Hepatocyte (in vitro differentiated cells): ENCODE results near the gene MGAT1. TPM values are rescaled to one million over a fixed set of nuclear protein-coding genes. Genes with fewer than 3 reads are reported as not detected.

Experiments
- DNase-seq: peaks from one replicate; pipeline ENCODE4 v3.0.0-alpha.2; 2016; ENCODE audit warnings: low spot score
- H2AFZ ChIP-seq: fragments of 200-600 bp; sonication (generic); 2 replicates; pipeline ENCODE4 v1.6.0; 2016; ENCODE audit warnings: antibody characterized with exemption, mild to moderate bottlenecking
- H3K27ac ChIP-seq: fragments of 200-600 bp; sonication (generic); 2 replicates; pipeline ENCODE4 v1.5.1; 2016; ENCODE audit warnings: mild to moderate bottlenecking
- H3K27me3 ChIP-seq: fragments of 200-600 bp; sonication (generic); 2 replicates; pipeline ENCODE4 v1.6.1; 2016
- H3K36me3 ChIP-seq: fragments of 200-600 bp; sonication (generic); replicated peaks from 2 replicates; pipeline ENCODE4 v1.5.1; 2016; ENCODE audit warnings: low read depth; ENCODE audit not compliant: insufficient read depth
- H3K4me1 ChIP-seq: fragments of 200-600 bp; sonication (generic); 2 replicates; pipeline ENCODE4 v1.5.1; 2016; ENCODE audit warnings: mild to moderate bottlenecking, moderate library complexity; ENCODE audit not compliant: insufficient read depth
- H3K4me2 ChIP-seq: fragments of 200-600 bp; sonication (generic); 2 replicates; pipeline ENCODE4 v1.6.0; 2016
- H3K4me3 ChIP-seq: fragments of 200-600 bp; sonication (generic); 2 replicates; pipeline ENCODE4 v1.5.1; 2016; ENCODE audit warnings: mild to moderate bottlenecking
- H3K79me2 ChIP-seq: fragments of 200-600 bp; sonication (generic); 2 replicates; pipeline ENCODE4 v1.6.0; 2017; ENCODE audit warnings: mild to moderate bottlenecking
- H3K9me2 ChIP-seq: fragments of 200-600 bp; sonication (generic); replicated peaks from 2 replicates; pipeline ENCODE4 v1.6.0; 2017; ENCODE audit warnings: mild to moderate bottlenecking; ENCODE audit not compliant: insufficient read depth
- H3K9me3 ChIP-seq: fragments of 200-600 bp; sonication (generic); 2 replicates; pipeline ENCODE4 v1.5.1; 2016; ENCODE audit warnings: low read depth, mild to moderate bottlenecking
- H4K20me1 ChIP-seq: fragments of 200-600 bp; sonication (generic); 2 replicates; pipeline ENCODE4 v1.6.0; 2016; ENCODE audit warnings: mild to moderate bottlenecking; ENCODE audit not compliant: insufficient read depth, poor library complexity, severe bottlenecking
- CTCF ChIP-seq: fragments of 200-600 bp; sonication (generic); IDR thresholded peaks from 2 replicates; pipeline ENCODE4 v1.5.1; 2016; ENCODE audit warnings: antibody characterized with exemption, mild to moderate bottlenecking; ENCODE audit not compliant: poor library complexity
- EZH2 ChIP-seq: fragments of 200-600 bp; sonication (generic); IDR thresholded peaks from 2 replicates; pipeline ENCODE4 v1.6.1; 2016; ENCODE audit warnings: antibody characterized with exemption, mild to moderate bottlenecking, borderline replicate concordance
- EZH2phosphoT487 ChIP-seq: fragments of 200-600 bp; sonication (generic); IDR thresholded peaks from one replicate; pipeline ENCODE4 v1.6.1; 2018; ENCODE audit warnings: antibody characterized with exemption, mild to moderate bottlenecking, low read depth, moderate library complexity; ENCODE audit not compliant: unreplicated experiment, severe bottlenecking
- WGBS: methylation state at CpG from one replicate; pipeline ENCODE4 v1.1.6; 2016; ENCODE audit warnings: low lambda C conversion rate; ENCODE audit errors: missing lambda C conversion rate; 5-methylcytosine and 5-hydroxymethylcytosine counted together
- polyA plus RNA-seq: library from polyadenylated mRNA; unstranded; fragments of >200 nt; fragmentation: Nextera tagmentation; extraction: Ambion mirVana; gene quantifications from 2 replicates; pipeline ENCODE4 v1.2.1, GENCODE V29; 2016
- total RNA-seq: library from RNA; depleted of rRNA; stranded (reverse); fragments of >200 nt; gene quantifications from 2 replicates; pipeline ENCODE4 v1.2.3, GENCODE V29; 2014

The MGAT1 gene
- total and polyA plus RNA-seq, 2 experiments from 2014 or later: 137 to 151 TPM

- H3K27ac ChIP-seq: peak overlapping the region; percentile 100
- H3K36me3 ChIP-seq: no peaks in the 10 kb centered on the region
- H3K4me2 ChIP-seq: peak overlapping the region; percentile 99
- no peaks in the 10 kb centered on the region for H3K9me3 ChIP-seq
- no peaks in the 10 kb centered on the region for H3K27me3 ChIP-seq
- no peak overlapping the region for H3K4me3 ChIP-seq
- WGBS: 96% methylated on average over 22 of the region's 22 CpGs
- no peak for DNase-seq
- H3K4me1 ChIP-seq: peaks cover 80% of the 10 kb centered on the region
- H4K20me1 ChIP-seq: peaks cover 29% of the 10 kb centered on the region
- H3K79me2 ChIP-seq: peaks cover 92% of the 10 kb centered on the region
- TF ChIP-seq EZH2phosphoT487 (no peak), CTCF (no peak), EZH2 (no peak)
- H3K9me2 ChIP-seq: no peaks in the 10 kb centered on the region
- H2AFZ ChIP-seq: no peak overlapping the region
Measured at GRCh38 chr5:180804129-180804618, 1.6 kb upstream of the MGAT1 start.

GRCh38 chr5:180803181-180804128, 849 bp upstream of the MGAT1 start:
- peaks cover 37% of the 10 kb centered on the region for H4K20me1 ChIP-seq

GRCh38 chr5:180801596-180802324, 846 bp downstream of the MGAT1 start:
- no peak for TF ChIP-seq EZH2
- TF ChIP-seq CTCF: no peak
- TF ChIP-seq EZH2phosphoT487: no peak
- peak overlapping the region; percentile 90 for H3K4me3 ChIP-seq
- H3K27me3 ChIP-seq: no peaks in the 10 kb centered on the region
- H2AFZ ChIP-seq: peak overlapping the region; percentile 87
- DNase-seq: no peak
- no peaks in the 10 kb centered on the region for H3K9me2 ChIP-seq
- peak overlapping the region; percentile 100 for H3K27ac ChIP-seq
- WGBS: 25% methylated on average over 15 of the region's 15 CpGs
- peaks cover 92% of the 10 kb centered on the region for H3K79me2 ChIP-seq
- H3K4me1 ChIP-seq: peaks cover 60% of the 10 kb centered on the region
- no peaks in the 10 kb centered on the region for H3K36me3 ChIP-seq
- H3K4me2 ChIP-seq: peak overlapping the region; percentile 99
- H3K9me3 ChIP-seq: no peaks in the 10 kb centered on the region
- peaks cover 54% of the 10 kb centered on the region for H4K20me1 ChIP-seq

More at GRCh38 chr5:180803181-180804128, 849 bp upstream of the MGAT1 start:
- H3K36me3 ChIP-seq: no peaks in the 10 kb centered on the region
- H3K4me1 ChIP-seq: peaks cover 77% of the 10 kb centered on the region
- no peaks in the 10 kb centered on the region for H3K27me3 ChIP-seq
- H2AFZ ChIP-seq: peak overlapping the region; percentile 49
- peak; percentile 58 for DNase-seq
- no peak for TF ChIP-seq EZH2
- TF ChIP-seq EZH2phosphoT487: no peak
- peak; percentile 11 for TF ChIP-seq CTCF
- peak overlapping the region; percentile 54 for H3K4me3 ChIP-seq
- H3K4me2 ChIP-seq: peak overlapping the region; percentile 99
- peak overlapping the region; percentile 100 for H3K27ac ChIP-seq
- peaks cover 92% of the 10 kb centered on the region for H3K79me2 ChIP-seq
- H3K9me3 ChIP-seq: no peaks in the 10 kb centered on the region
- WGBS: 61% methylated on average over 39 of the region's 41 CpGs
- H3K9me2 ChIP-seq: no peaks in the 10 kb centered on the region
